SU-DHL-6 (cell line): ENCODE data around the gene CACNA1C.

Experiments
- EZH2phosphoT487 ChIP-seq: fragments of 200-600 bp; sonication (generic), shearing (Covaris generic); conservative IDR thresholded peaks from 2 replicates; pipeline ENCODE4 v1.6.1; 2018; ENCODE audit warnings: mild to moderate bottlenecking, antibody characterized with exemption, low read length, moderate library complexity, mixed read lengths
- TF ChIP-seq, protein P1 (sequence below): fragments of 200-600 bp; sonication (generic); IDR thresholded peaks from one replicate; pipeline ENCODE4 v1.5.1; 2017; ENCODE audit warnings: antibody characterized with exemption, mild to moderate bottlenecking, low read length, moderate library complexity; ENCODE audit not compliant: insufficient read depth, poor library complexity, severe bottlenecking

DNA sequence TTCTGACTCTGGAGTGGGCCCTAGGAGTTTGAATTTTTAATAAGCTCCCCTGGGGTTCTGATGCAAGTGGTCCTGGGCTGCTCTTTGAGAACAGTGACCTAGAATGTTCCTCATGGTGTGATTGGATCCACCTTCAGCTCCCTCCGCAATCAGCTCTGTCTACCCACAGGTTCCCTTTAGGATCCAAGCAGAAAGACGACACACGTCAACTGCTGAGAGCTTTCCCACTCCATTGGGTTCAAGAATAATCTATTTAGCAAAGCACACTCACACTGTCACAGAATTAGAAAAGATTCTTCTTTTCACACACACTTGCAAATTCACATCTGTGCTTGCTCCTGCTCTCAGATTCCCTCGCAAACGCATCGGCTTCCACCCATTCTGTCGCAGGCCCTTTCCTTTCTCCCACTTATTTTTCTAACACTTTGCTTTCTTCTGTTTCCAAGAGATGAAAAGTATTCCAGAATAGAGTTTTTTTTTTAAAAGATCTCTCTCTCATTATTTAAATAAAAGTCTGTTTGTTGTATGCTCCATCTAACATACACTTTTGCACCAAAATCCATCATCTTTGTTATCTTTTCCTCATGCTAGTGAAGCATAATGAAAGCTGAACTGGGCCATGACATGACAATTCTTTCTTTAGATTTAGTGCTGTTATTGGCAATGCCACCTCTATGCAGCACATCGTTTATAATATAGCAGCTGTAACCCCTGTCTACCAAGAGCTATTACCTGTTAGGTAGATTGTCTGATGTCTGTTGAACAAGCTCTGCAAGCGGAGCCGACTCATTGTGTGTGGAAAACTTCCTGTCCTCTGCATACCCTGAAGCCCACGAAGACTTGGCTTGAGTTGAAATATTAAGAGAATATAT lies 73.1 kb downstream of the CACNA1C start:
- TF ChIP-seq, protein P1, sequence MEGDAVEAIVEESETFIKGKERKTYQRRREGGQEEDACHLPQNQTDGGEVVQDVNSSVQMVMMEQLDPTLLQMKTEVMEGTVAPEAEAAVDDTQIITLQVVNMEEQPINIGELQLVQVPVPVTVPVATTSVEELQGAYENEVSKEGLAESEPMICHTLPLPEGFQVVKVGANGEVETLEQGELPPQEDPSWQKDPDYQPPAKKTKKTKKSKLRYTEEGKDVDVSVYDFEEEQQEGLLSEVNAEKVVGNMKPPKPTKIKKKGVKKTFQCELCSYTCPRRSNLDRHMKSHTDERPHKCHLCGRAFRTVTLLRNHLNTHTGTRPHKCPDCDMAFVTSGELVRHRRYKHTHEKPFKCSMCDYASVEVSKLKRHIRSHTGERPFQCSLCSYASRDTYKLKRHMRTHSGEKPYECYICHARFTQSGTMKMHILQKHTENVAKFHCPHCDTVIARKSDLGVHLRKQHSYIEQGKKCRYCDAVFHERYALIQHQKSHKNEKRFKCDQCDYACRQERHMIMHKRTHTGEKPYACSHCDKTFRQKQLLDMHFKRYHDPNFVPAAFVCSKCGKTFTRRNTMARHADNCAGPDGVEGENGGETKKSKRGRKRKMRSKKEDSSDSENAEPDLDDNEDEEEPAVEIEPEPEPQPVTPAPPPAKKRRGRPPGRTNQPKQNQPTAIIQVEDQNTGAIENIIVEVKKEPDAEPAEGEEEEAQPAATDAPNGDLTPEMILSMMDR: no peak
- TF ChIP-seq EZH2phosphoT487: no peak
